GM12875 (cell line): ENCODE measurements around the gene MT1B.
"Not testable (repeated sequence)": the region's sequence is repeated elsewhere in the genome, so short reads cannot be mapped to it uniquely, and the experiment has no call there.

Experiments
- H3K4me3 ChIP-seq: one replicate; pipeline ENCODE4 v1.5.1; 2011; ENCODE audit warnings: low read depth, low read length, control low read depth
- CTCF ChIP-seq: IDR thresholded peaks from 2 replicates; pipeline ENCODE4 v1.5.1; 2011; ENCODE audit warnings: low read depth, mild to moderate bottlenecking, control low read depth, inconsistent platforms, low read length, moderate library complexity, borderline replicate concordance; ENCODE audit not compliant: insufficient read depth

Gene MT1B

DNA sequence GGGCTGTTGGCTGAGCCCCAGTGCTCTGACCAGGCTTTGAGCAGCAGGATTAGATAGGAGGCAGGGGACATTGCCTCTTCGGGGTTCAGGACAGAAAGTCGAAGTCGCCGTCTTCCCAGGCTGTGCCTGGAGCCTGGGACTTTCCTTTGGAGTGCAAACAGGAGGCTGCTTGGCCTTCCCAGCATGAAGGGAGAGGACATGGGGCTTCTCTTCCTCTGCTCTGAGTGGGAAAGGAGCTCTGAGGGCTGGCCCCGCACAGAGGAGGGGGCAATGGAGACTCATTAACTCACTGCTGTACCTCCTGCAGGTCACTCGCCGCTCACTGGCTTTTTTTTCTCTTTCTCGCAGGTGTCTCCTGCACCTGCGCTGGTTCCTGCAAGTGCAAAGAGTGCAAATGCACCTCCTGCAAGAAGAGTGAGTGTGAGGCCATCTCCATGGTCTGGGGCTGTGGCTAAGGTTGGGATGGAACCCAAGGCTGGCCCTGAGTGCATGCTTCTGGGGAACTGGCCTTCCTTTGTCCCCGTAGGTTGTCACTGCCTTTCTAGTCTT lies 6.7 kb downstream of the MT1B start:
- H3K4me3 ChIP-seq = no peak overlapping the region
- TF ChIP-seq CTCF = no peak

GRCh38 chr16:56662357-56663354 lies 11.0 kb downstream of the MT1B start:
- TF ChIP-seq CTCF = no peak
- no peak overlapping the region for H3K4me3 ChIP-seq

GRCh38 chr16:56664506-56664905 lies 12.8 kb downstream of the MT1B start:
- no peak overlapping the region for H3K4me3 ChIP-seq
- TF ChIP-seq CTCF = no peak

- not testable (repeated sequence) for H3K4me3 ChIP-seq
These were observed 13.9 kb downstream of the MT1B start for GRCh38 chr16:56665286-56666261.

- TF ChIP-seq CTCF = no peak
- H3K4me3 ChIP-seq = no peak within 1 kb of the TSS
These were observed 16.2 kb downstream of the MT1B start, which contains the start of gene MT1G for GRCh38 chr16:56667581-56668571. TSS of gene MT1G (minus strand) at chr16:56668065. CDS start at chr16:56667993, 72 bp downstream.

- TF ChIP-seq CTCF = no peak
- H3K4me3 ChIP-seq = no peak within 1 kb of the TSS
These were observed 17.5 kb downstream of the MT1B start, which contains the start of gene MT1H for GRCh38 chr16:56669005-56669839. TSS of gene MT1H (plus strand) at chr16:56669814. CDS start at chr16:56669885, 71 bp downstream.
